ENCODE data around the gene CHST5. TPM values are rescaled to one million over a fixed set of nuclear protein-coding genes. Genes with fewer than 3 reads are reported as not detected.

Gene CHST5
- total and polyA plus RNA-seq, 9 donors: 0.08 to 1.00 (median 0.63) TPM; not detected in 1

DNA sequence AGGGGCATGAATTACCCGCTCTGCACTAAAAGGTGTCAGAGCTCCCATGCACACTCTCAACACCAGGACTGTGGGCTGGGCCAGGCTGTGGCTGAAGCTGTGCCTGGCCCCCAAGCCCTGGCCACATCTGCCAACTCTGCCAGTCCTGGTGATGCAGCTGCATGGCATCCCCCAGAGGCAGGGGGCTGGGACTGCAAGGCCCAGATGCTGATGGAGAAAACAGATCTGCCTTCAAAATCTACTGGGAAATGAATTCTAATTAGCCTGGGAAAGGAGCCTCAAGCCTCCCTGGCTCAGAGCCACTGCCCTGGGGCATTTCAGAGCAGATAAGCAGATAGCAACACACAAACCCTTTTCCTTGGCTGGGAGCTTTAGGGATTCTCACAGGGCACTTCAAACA lies 44.0 kb downstream of the CHST5 start:
- intact Hi-C loops (cut with DNase I): no loop called here
- Histone ChIP-seq H3K4me1 (ENCODE audit: insufficient read depth) (peaks cover 2% of the 10 kb centered on the region), H3K9me3 (no peaks in the 10 kb centered on the region), H3K27ac (no peak overlapping the region), H3K36me3 (no peaks in the 10 kb centered on the region), H3K4me3 (no peak overlapping the region), H3K27me3 (no peaks in the 10 kb centered on the region)
- no peak for DNase-seq
- no peak for TF ChIP-seq POLR2A (IDR thresholded peaks at IDR 0.05)
- TF ChIP-seq, protein P1, sequence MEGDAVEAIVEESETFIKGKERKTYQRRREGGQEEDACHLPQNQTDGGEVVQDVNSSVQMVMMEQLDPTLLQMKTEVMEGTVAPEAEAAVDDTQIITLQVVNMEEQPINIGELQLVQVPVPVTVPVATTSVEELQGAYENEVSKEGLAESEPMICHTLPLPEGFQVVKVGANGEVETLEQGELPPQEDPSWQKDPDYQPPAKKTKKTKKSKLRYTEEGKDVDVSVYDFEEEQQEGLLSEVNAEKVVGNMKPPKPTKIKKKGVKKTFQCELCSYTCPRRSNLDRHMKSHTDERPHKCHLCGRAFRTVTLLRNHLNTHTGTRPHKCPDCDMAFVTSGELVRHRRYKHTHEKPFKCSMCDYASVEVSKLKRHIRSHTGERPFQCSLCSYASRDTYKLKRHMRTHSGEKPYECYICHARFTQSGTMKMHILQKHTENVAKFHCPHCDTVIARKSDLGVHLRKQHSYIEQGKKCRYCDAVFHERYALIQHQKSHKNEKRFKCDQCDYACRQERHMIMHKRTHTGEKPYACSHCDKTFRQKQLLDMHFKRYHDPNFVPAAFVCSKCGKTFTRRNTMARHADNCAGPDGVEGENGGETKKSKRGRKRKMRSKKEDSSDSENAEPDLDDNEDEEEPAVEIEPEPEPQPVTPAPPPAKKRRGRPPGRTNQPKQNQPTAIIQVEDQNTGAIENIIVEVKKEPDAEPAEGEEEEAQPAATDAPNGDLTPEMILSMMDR (IDR thresholded peaks at IDR 0.05): no peak
- TF ChIP-seq EP300 (IDR thresholded peaks at IDR 0.05): no peak
- 94 to 100% (median 100%) methylated on average over 1 of the region's 1 CpG for WGBS, 3 donors

DNA sequence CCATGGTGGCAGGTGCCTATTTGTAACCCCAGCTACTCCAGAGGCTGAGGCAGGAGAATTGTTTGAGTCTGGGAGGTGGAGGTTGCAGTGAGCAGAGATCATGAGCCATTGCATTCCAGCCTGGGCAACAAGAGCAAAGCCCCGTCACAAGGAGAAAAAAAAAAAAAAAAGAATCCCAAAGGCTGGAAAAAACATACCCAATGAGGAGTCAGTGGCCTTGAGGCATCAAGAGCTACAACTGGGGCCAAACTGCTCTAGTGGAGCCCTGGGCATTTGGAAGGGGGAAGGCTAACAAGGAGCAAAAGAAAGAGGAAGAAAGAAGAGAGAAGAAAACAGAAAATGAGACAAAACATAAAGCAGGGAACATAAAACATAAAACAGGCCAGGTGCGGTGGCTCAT lies 47.6 kb downstream of the CHST5 start:
- TF ChIP-seq, protein P1 (IDR thresholded peaks at IDR 0.05): no peak
- TF ChIP-seq EP300 (IDR thresholded peaks at IDR 0.05): no peak
- no peak for TF ChIP-seq POLR2A (IDR thresholded peaks at IDR 0.05)
- Histone ChIP-seq H3K27ac (no peak overlapping the region), H3K4me3 (no peak overlapping the region), H3K4me1 (ENCODE audit: insufficient read depth) (no peaks in the 10 kb centered on the region), H3K36me3 (no peaks in the 10 kb centered on the region), H3K9me3 (no peaks in the 10 kb centered on the region), H3K27me3 (no peaks in the 10 kb centered on the region)
- DNase-seq: no peak
- 67 to 74% (median 69%) methylated on average over 2 of the region's 2 CpGs for WGBS, 3 donors
- intact Hi-C loops (cut with DNase I): no loop called here

DNA sequence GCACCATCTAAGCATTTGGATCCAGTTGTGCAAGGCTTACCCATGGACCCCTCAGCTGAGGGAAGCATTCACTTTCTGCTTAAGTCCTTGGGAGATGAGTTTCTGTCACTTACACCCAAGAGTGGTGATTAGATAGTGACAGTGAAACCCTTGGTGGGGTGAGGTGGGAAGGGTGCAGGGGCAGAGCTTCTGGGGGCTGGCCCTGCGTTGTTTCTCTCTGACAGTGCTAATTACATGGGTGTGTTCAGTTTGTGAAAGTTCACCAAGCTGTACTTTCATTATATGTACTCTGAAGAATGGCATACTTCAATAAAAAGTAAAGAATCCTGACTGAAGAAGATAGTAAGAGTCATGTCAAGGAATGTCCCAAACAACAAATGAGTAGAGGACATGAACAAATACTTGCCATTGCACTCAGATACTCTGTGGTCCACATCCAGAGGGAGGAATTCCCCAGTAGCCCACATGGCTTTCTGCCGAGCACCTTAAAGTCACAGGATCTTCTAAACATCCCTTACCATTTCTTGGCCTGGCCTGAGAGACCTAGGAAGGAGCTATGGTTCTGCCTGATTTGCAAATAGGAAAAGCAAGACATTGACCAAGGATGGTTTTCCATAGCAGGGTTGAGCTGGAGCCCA lies 49.1 kb downstream of the CHST5 start:
- Histone ChIP-seq H3K36me3 (no peaks in the 10 kb centered on the region), H3K9me3 (no peaks in the 10 kb centered on the region), H3K4me3 (no peak overlapping the region), H3K27me3 (no peaks in the 10 kb centered on the region), H3K4me1 (ENCODE audit: insufficient read depth) (no peaks in the 10 kb centered on the region), H3K27ac (no peak overlapping the region)
- intact Hi-C loops (cut with DNase I): no loop called here
- WGBS, 3 donors: 75 to 95% (median 88%) methylated on average over 2 of the region's 2 CpGs
- no peak for DNase-seq
- TF ChIP-seq, protein P1 (IDR thresholded peaks at IDR 0.05): no peak
- TF ChIP-seq POLR2A (IDR thresholded peaks at IDR 0.05) (no peak), EP300 (IDR thresholded peaks at IDR 0.05) (no peak)

DNA sequence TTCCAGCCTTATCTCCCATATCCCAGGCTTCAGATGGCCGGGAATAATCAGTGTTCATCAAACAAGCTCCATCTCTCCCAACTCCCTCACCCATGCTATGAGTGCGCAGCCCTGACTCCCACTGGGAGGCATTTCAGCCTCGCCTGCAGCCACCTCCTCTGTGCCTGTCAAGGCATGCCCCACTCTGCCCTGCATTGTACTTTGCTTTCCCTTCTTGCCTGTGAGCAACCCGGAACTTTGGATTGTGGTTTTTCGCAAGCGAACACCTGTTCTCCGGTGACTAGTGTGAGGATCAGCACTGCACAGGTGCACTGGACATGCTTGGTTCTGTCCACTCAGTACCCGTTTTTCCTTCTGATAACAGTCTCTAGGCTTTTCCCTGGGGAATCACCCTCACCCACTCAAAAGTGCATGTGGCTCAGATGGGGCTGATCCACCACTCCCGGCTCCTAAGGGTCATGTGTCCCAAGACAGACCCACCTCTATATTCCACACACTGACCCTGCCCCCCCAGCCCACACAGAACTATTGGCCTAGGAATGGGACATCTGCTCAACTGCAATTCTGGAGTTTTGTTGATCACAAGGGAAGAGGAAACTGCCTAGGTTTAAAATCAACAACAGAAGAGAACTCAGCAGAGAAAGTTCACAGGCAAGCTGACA lies 49.8 kb downstream of the CHST5 start:
- WGBS, 3 donors: 80 to 86% (median 82%) methylated on average over 9 of the region's 9 CpGs
- Histone ChIP-seq H3K36me3 (no peaks in the 10 kb centered on the region), H3K4me3 (no peak overlapping the region), H3K27ac (no peak overlapping the region), H3K4me1 (ENCODE audit: insufficient read depth) (no peaks in the 10 kb centered on the region), H3K27me3 (no peaks in the 10 kb centered on the region), H3K9me3 (no peaks in the 10 kb centered on the region)
- no peak for DNase-seq
- TF ChIP-seq, protein P1 (IDR thresholded peaks at IDR 0.05): no peak
- no peak for TF ChIP-seq POLR2A (IDR thresholded peaks at IDR 0.05)
- TF ChIP-seq EP300 (IDR thresholded peaks at IDR 0.05): no peak
- intact Hi-C loops (cut with DNase I): no loop called here
